CD14-positive monocyte (primary cell): ENCODE data around the gene KIF26B. TPM values are rescaled to one million over a fixed set of nuclear protein-coding genes. Genes with fewer than 3 reads are reported as not detected.

Experiments
- DNase-seq, 3 donors: peaks; one replicate each; pipeline ENCODE4 v3.0.0-alpha.2; 2011 to 2022
- H2AFZ ChIP-seq: 2 replicates; pipeline ENCODE4 v1.6.0; 2012; ENCODE audit warnings: mild to moderate bottlenecking, low read depth, low read length, inconsistent platforms; ENCODE audit not compliant: insufficient read depth, poor library complexity, severe bottlenecking
- H3K27ac ChIP-seq, 2 donors: 1 replicate in 1 of 2; 2 replicates in 1 of 2; pipeline ENCODE4 v1.5.1; 2012 to 2013; ENCODE audit warnings: low read length in 2 of 2, control low read depth in 1 of 2, inconsistent platforms in 1 of 2, low read depth in 1 of 2, mild to moderate bottlenecking in 1 of 2
- H3K27me3 ChIP-seq, 2 donors: one replicate each; pipeline versions ENCODE4 v1.6.0 to v1.6.1; 2011 to 2013; ENCODE audit warnings: low read length in 2 of 2; ENCODE audit not compliant: control insufficient read depth in 2 of 2, insufficient read depth in 2 of 2
- H3K36me3 ChIP-seq, 2 donors: replicated peaks in 1 of 2; 1 replicate in 1 of 2; 2 replicates in 1 of 2; pipeline versions ENCODE4 v1.5.1 to v1.6.1; 2012 to 2013; ENCODE audit warnings: low read length in 2 of 2, control low read depth in 1 of 2, inconsistent platforms in 1 of 2, mild to moderate bottlenecking in 1 of 2; ENCODE audit not compliant: insufficient read depth in 2 of 2, control insufficient read depth in 1 of 2
- H3K4me1 ChIP-seq, 2 donors: 1 replicate in 1 of 2; 2 replicates in 1 of 2; pipeline versions ENCODE4 v1.5.1 to v1.6.1; 2012 to 2013; ENCODE audit warnings: low read length in 2 of 2, control low read depth in 1 of 2, inconsistent platforms in 1 of 2, mild to moderate bottlenecking in 1 of 2, moderate library complexity in 1 of 2; ENCODE audit not compliant: insufficient read depth in 2 of 2, control insufficient read depth in 1 of 2
- H3K4me2 ChIP-seq: replicated peaks from 2 replicates; pipeline ENCODE3; 2012; ENCODE audit warnings: low read length, moderate library complexity, mild to moderate bottlenecking; ENCODE audit not compliant: poor library complexity, severe bottlenecking; ENCODE audit errors: extremely low read depth
- H3K4me3 ChIP-seq, 3 experiments: fragments of 200-600 bp in 1 of 3; sonication (generic) in 1 of 3; replicated peaks in 1 of 3; 1 replicate in 2 of 3; 2 replicates in 1 of 3; pipeline ENCODE4 v1.5.1; 2011 to 2013; ENCODE audit warnings: low read length in 3 of 3, mild to moderate bottlenecking in 3 of 3, control low read depth in 2 of 3, low read depth in 2 of 3, inconsistent platforms in 1 of 3, moderate library complexity in 1 of 3
- H3K79me2 ChIP-seq: 2 replicates; pipeline ENCODE4 v1.6.0; 2012; ENCODE audit warnings: mild to moderate bottlenecking, control low read depth, inconsistent platforms, low read length, moderate library complexity; ENCODE audit not compliant: insufficient read depth
- H3K9ac ChIP-seq: 2 replicates; pipeline ENCODE4 v1.6.0; 2017; ENCODE audit warnings: low read length, mild to moderate bottlenecking; ENCODE audit not compliant: insufficient read depth, poor library complexity, severe bottlenecking
- H3K9me3 ChIP-seq, 2 donors: replicated peaks in 1 of 2; 1 replicate in 1 of 2; 2 replicates in 1 of 2; pipeline versions ENCODE4 v1.5.1 to v1.6.1; 2012 to 2013; ENCODE audit warnings: low read length in 2 of 2, control low read depth in 1 of 2; ENCODE audit not compliant: control insufficient read depth in 1 of 2, insufficient read depth in 1 of 2
- H4K20me1 ChIP-seq: 2 replicates; pipeline ENCODE4 v1.6.0; 2012; ENCODE audit warnings: mild to moderate bottlenecking, low read length, control low read depth, moderate library complexity; ENCODE audit not compliant: insufficient read depth
- H3K27ac Mint-ChIP-seq, 7 donors: one replicate each; pipeline ENCODE4 v1.8.0; 2020; ENCODE audit warnings: mild to moderate bottlenecking in 7 of 7, mixed read lengths in 7 of 7, moderate library complexity in 6 of 7, inconsistent platforms in 2 of 7
- H3K27me3 Mint-ChIP-seq, 3 donors: one replicate each; pipeline ENCODE4 v1.8.0; 2021 to 2022; ENCODE audit warnings: low read depth in 3 of 3, mild to moderate bottlenecking in 3 of 3, mixed read lengths in 3 of 3, moderate library complexity in 3 of 3, inconsistent platforms in 1 of 3
- H3K36me3 Mint-ChIP-seq, 2 donors: one replicate each; pipeline ENCODE4 v1.8.0; 2020; ENCODE audit warnings: mixed read lengths in 2 of 2, inconsistent platforms in 1 of 2, mild to moderate bottlenecking in 1 of 2
- H3K4me1 Mint-ChIP-seq: one replicate; pipeline ENCODE4 v1.8.0; 2020; ENCODE audit warnings: mild to moderate bottlenecking, mixed read lengths
- H3K4me3 Mint-ChIP-seq, 2 donors: one replicate each; pipeline ENCODE4 v1.8.0; 2020; ENCODE audit warnings: mild to moderate bottlenecking in 2 of 2, mixed read lengths in 2 of 2, moderate library complexity in 1 of 2
- H3K9me3 Mint-ChIP-seq, 7 donors: one replicate each; pipeline ENCODE4 v1.8.0; 2020 to 2022; ENCODE audit warnings: mixed read lengths in 7 of 7, mild to moderate bottlenecking in 6 of 7, moderate library complexity in 6 of 7, inconsistent platforms in 2 of 7
- CTCF ChIP-seq: fragments of 200-600 bp; IDR thresholded peaks from one replicate; pipeline ENCODE4 v1.8.0; 2022; ENCODE audit warnings: antibody characterized with exemption, mild to moderate bottlenecking
- WGBS: methylation state at CpG from one replicate; pipeline ENCODE4 v1.1.5; 2013; ENCODE audit warnings: missing lambda C conversion rate; ENCODE audit not compliant: insufficient coverage; 5-methylcytosine and 5-hydroxymethylcytosine counted together
- intact Hi-C, 2 donors: fragments of 100-400 bp; cut with micrococcal nuclease; formaldehyde crosslinking; loops; one replicate each; pipeline versions ENCODE4 v1.15.0 to v1.15.1; 2023
- polyA plus RNA-seq, 3 donors: library from polyadenylated mRNA; depleted of rRNA in 1 of 3; unstranded in 2 of 3; stranded (reverse) in 1 of 3; fragments of 300-500 nt in 2 of 3; fragments of >200 nt in 1 of 3; fragmentation: Illumina TruSeq in 2 of 3; gene quantifications; 1 replicate in 2 of 3; 2 replicates in 1 of 3; pipeline ENCODE4 v1.2.3, GENCODE V29; 2012 to 2021

Gene KIF26B
- polyA plus RNA-seq, 3 donors, result 0.01 to 0.05 TPM; not detected in 1

- Histone ChIP-seq H3K79me2 (no peaks in the 10 kb centered on the region), H3K9ac (no peak overlapping the region), H3K4me1 (no peaks in the 10 kb centered on the region), H3K36me3 (no peaks in the 10 kb centered on the region), H4K20me1 (no peaks in the 10 kb centered on the region), H3K4me3 (no peak overlapping the region), H3K9me3 (no peaks in the 10 kb centered on the region), H3K27ac (no peak overlapping the region), H3K4me2 (no peak overlapping the region), H2AFZ (no peak overlapping the region), H3K27me3 (no peaks in the 10 kb centered on the region)
- DNase-seq, result no peak
- no peak for TF ChIP-seq CTCF
- intact Hi-C loops, result no loop called here
- no CpG with 5 or more reads among the region's 3 CpGs for WGBS
- Mint-ChIP-seq H3K27ac (no peak overlapping the region), H3K9me3 (peaks cover 0 to 8% (median 0%) of the 10 kb centered on the region in 7 donors), H3K36me3 (no peaks in the 10 kb centered on the region), H3K27me3 (peaks cover 1 to 9% (median 5%) of the 10 kb centered on the region in 3 donors), H3K4me3 (no peak overlapping the region), H3K4me1 (peaks cover 2% of the 10 kb centered on the region)
Measured at GRCh38 chr1:245716561-245716960, 561.8 kb downstream of the KIF26B start.

GRCh38 chr1:245717611-245718010, 562.8 kb downstream of the KIF26B start:
- Histone ChIP-seq H2AFZ (no peak overlapping the region), H3K36me3 (no peaks in the 10 kb centered on the region), H3K4me2 (no peak overlapping the region), H3K4me1 (no peaks in the 10 kb centered on the region), H3K27me3 (no peaks in the 10 kb centered on the region), H3K9me3 (no peaks in the 10 kb centered on the region), H3K9ac (no peak overlapping the region), H3K79me2 (no peaks in the 10 kb centered on the region), H3K27ac (no peak overlapping the region), H3K4me3 (no peak overlapping the region), H4K20me1 (no peaks in the 10 kb centered on the region)
- Mint-ChIP-seq H3K27ac (no peak overlapping the region), H3K36me3 (no peaks in the 10 kb centered on the region), H3K9me3 (peaks cover 0 to 7% (median 0%) of the 10 kb centered on the region in 7 donors), H3K27me3 (peaks cover 1 to 7% (median 2%) of the 10 kb centered on the region in 3 donors), H3K4me1 (no peaks in the 10 kb centered on the region), H3K4me3 (no peak overlapping the region)
- TF ChIP-seq CTCF, result no peak
- intact Hi-C loops, result no loop called here
- no CpG with 5 or more reads among the region's 3 CpGs for WGBS
- DNase-seq, result no peak
